HepG2 (cell line): ENCODE measurements around the gene ANO9. TPM values are rescaled to one million over a fixed set of nuclear protein-coding genes. Genes with fewer than 3 reads are reported as not detected.

Source experiments
- ATAC-seq: fragments of 200-7000 bp; cut with Tn5 transposase; 3 replicates; pipeline ENCODE4 v1.9.1; 2020; ENCODE audit warnings: mild to moderate bottlenecking, moderate library complexity
- BruUV-seq: library from RNA; stranded (reverse); fragments of 400-500 nt; replicated peaks from 2 replicates; lab custom pipeline; 2021; lab: Mats Ljungman, UMichigan
- CTCF ChIA-PET: fragments of 300-600 bp; formaldehyde crosslinking; extraction: SDS; loops from one replicate; lab custom pipeline; 2021; ENCODE audit warnings: low total read pairs, inconsistent platforms, low intra/inter-chr PET ratio; lab: Yijun Ruan, JAX
- POLR2A ChIA-PET: fragments of 350-600 bp; sonication (Branson Sonifier 250); formaldehyde crosslinking; loops from one replicate; lab custom pipeline; 2020; ENCODE audit warnings: antibody characterized with exemption, inconsistent platforms; lab: Yijun Ruan, JAX
- DNase-seq: peaks from one replicate; pipeline ENCODE4 v3.0.0-alpha.2; 2015; ENCODE audit warnings: low spot score
- FAIRE-seq: peaks from 3 replicates; lab custom pipeline; 2011; peaks lifted over from hg19 to GRCh38; lab: Jason Lieb, UNC
- H2AFZ ChIP-seq: one replicate; pipeline ENCODE4 v1.6.1; 2011; ENCODE audit warnings: low read length, inconsistent platforms
- H3K27ac ChIP-seq: fragments of 300-600 bp; 3 replicates; pipeline ENCODE4 v1.8.0; 2011; ENCODE audit warnings: mixed run types, mild to moderate bottlenecking, mixed read lengths, low read length, inconsistent platforms; ENCODE audit not compliant: insufficient read depth; ENCODE audit errors: extremely low read length
- H3K27me3 ChIP-seq, 2 experiments: fragments of 200-600 bp in 1 of 2; 2 replicates in 1 of 2; 3 replicates in 1 of 2; pipeline versions ENCODE4 v1.6.0 to v1.8.0; 2011; ENCODE audit warnings: low read length in 2 of 2, mild to moderate bottlenecking in 2 of 2, moderate library complexity in 2 of 2, inconsistent platforms in 1 of 2; ENCODE audit not compliant: insufficient read depth in 2 of 2, control insufficient read depth in 1 of 2
- H3K36me3 ChIP-seq, 2 experiments: fragments of 200-600 bp in 1 of 2; replicated peaks in 1 of 2; 2 replicates in 1 of 2; 3 replicates in 1 of 2; pipeline versions ENCODE4 v1.5.1 to v1.8.0; 2011; ENCODE audit warnings: low read length in 2 of 2, inconsistent platforms in 1 of 2; ENCODE audit not compliant: insufficient read depth in 2 of 2, control insufficient read depth in 1 of 2
- H3K4me1 ChIP-seq: 2 replicates; pipeline ENCODE4 v1.5.1; 2012; ENCODE audit warnings: low read length, inconsistent platforms; ENCODE audit not compliant: insufficient read depth
- H3K4me2 ChIP-seq: 2 replicates; pipeline ENCODE4 v1.6.0; 2011; ENCODE audit warnings: low read depth, low read length, inconsistent platforms
- H3K4me3 ChIP-seq, 3 experiments: fragments of 200-600 bp in 1 of 3; sonication (generic), shearing (Covaris generic) in 1 of 3; replicated peaks in 1 of 3; 2 replicates each; pipeline ENCODE4 v1.5.1; 2011 to 2016; ENCODE audit warnings: low read length in 3 of 3, inconsistent platforms in 2 of 3, low read depth in 2 of 3, mild to moderate bottlenecking in 2 of 3, control low read depth in 1 of 3, mixed read lengths in 1 of 3; ENCODE audit not compliant: insufficient read depth in 1 of 3
- H3K79me2 ChIP-seq: one replicate; pipeline ENCODE4 v1.6.1; 2011; ENCODE audit warnings: low read length, inconsistent platforms; ENCODE audit not compliant: insufficient read depth
- H3K9ac ChIP-seq: 2 replicates; pipeline ENCODE4 v1.6.0; 2011; ENCODE audit warnings: mild to moderate bottlenecking, low read depth, low read length, inconsistent platforms; ENCODE audit not compliant: insufficient read depth
- H3K9me3 ChIP-seq: 2 replicates; pipeline ENCODE4 v1.5.1; 2012; ENCODE audit warnings: mild to moderate bottlenecking, low read length
- H4K20me1 ChIP-seq: 2 replicates; pipeline ENCODE4 v1.6.0; 2011; ENCODE audit warnings: inconsistent platforms, mild to moderate bottlenecking, low read length, moderate library complexity; ENCODE audit not compliant: insufficient read depth
- CAMTA2 ChIP-seq: sonication (generic); formaldehyde crosslinking; IDR thresholded peaks from 2 replicates; pipeline ENCODE4 v1.4.0; 2020; ENCODE audit warnings: mild to moderate bottlenecking, missing genetic modification reagents, borderline replicate concordance
- CCDC6 ChIP-seq: sonication (generic); formaldehyde crosslinking; IDR thresholded peaks from 2 replicates; pipeline ENCODE4 v1.8.1; 2022; ENCODE audit warnings: mild to moderate bottlenecking, missing genetic modification reagents, moderate library complexity
- DPF2 ChIP-seq: sonication (generic); formaldehyde crosslinking; IDR thresholded peaks from 2 replicates; pipeline ENCODE4 v1.4.0; 2020; ENCODE audit warnings: mild to moderate bottlenecking, low read depth, missing genetic modification reagents, borderline replicate concordance
- EEA1 ChIP-seq: sonication (generic); formaldehyde crosslinking; IDR thresholded peaks from 2 replicates; pipeline ENCODE4 v1.5.1; 2020; ENCODE audit warnings: mild to moderate bottlenecking, missing genetic modification reagents, borderline replicate concordance
- FOXK1 ChIP-seq: sonication (generic); formaldehyde crosslinking; IDR thresholded peaks from 2 replicates; pipeline ENCODE4 v1.4.0; 2020; ENCODE audit warnings: low read depth, missing genetic modification reagents, borderline replicate concordance
- FOXM1 ChIP-seq: sonication (generic); formaldehyde crosslinking; IDR thresholded peaks from 2 replicates; pipeline ENCODE4 v1.5.0; 2020; ENCODE audit warnings: missing genetic modification reagents
- KLF12 ChIP-seq: sonication (generic); formaldehyde crosslinking; IDR thresholded peaks from 2 replicates; pipeline ENCODE4 v1.4.0; 2020; ENCODE audit warnings: missing genetic modification reagents, borderline replicate concordance
- KLF15 ChIP-seq: sonication (generic); formaldehyde crosslinking; IDR thresholded peaks from 2 replicates; pipeline ENCODE4 v1.8.1; 2023; ENCODE audit warnings: borderline replicate concordance, mild to moderate bottlenecking, inconsistent platforms, missing genetic modification reagents, mixed read lengths
- POLR2AphosphoS5 ChIP-seq: IDR thresholded peaks from 2 replicates; pipeline ENCODE4 v1.6.1; 2012; ENCODE audit warnings: low read depth, low read length
- POLR2G ChIP-seq: fragments of 200-400 bp; formaldehyde crosslinking; IDR thresholded peaks from 2 replicates; pipeline ENCODE4 v1.6.1; 2018; ENCODE audit warnings: mild to moderate bottlenecking, low read depth, low read length, moderate library complexity
- RNF2 ChIP-seq: fragments of 450-650 bp; conservative IDR thresholded peaks from 2 replicates; pipeline ENCODE4 v1.6.1; 2016; ENCODE audit warnings: low read depth
- RXRA ChIP-seq: sonication (generic); formaldehyde crosslinking; IDR thresholded peaks from 2 replicates; pipeline ENCODE4 v1.5.1; 2020; ENCODE audit warnings: missing genetic modification reagents
- ZFP36 ChIP-seq: fragments of 150-350 bp; IDR thresholded peaks from 2 replicates; pipeline ENCODE4 v1.6.1; 2018; ENCODE audit warnings: borderline replicate concordance, low read length, low read depth; ENCODE audit not compliant: partially characterized antibody
- ZNF335 ChIP-seq: sonication (generic); formaldehyde crosslinking; IDR thresholded peaks from 2 replicates; pipeline ENCODE4 v1.4.0; 2020; ENCODE audit warnings: missing genetic modification reagents
- ZNF501 ChIP-seq: sonication (generic); formaldehyde crosslinking; IDR thresholded peaks from 2 replicates; pipeline ENCODE4 v1.5.1; 2020; ENCODE audit warnings: mild to moderate bottlenecking, moderate library complexity, missing genetic modification reagents
- ZNF713 ChIP-seq: sonication (generic); formaldehyde crosslinking; IDR thresholded peaks from 2 replicates; pipeline ENCODE4 v1.4.0; 2020; ENCODE audit warnings: mild to moderate bottlenecking, missing genetic modification reagents
- ZNF773 ChIP-seq: sonication (generic); formaldehyde crosslinking; IDR thresholded peaks from 2 replicates; pipeline ENCODE4 v1.4.0; 2020; ENCODE audit warnings: missing genetic modification reagents, borderline replicate concordance
- WGBS: methylation state at CpG from one replicate; pipeline ENCODE4 v1.1.6; 2017; ENCODE audit warnings: low lambda C conversion rate; 5-methylcytosine and 5-hydroxymethylcytosine counted together
- in situ Hi-C: cut with HindIII; loops from 2 replicates; pipeline ENCODE4 v1.10.0; 2017; ENCODE audit warnings: low pct_unique_long_range_greater_than_20kb; ENCODE audit not compliant: extremely low pct_ligation_motif_present
- intact Hi-C: fragments of 100-400 bp; cut with micrococcal nuclease; formaldehyde crosslinking; loops from one replicate; pipeline ENCODE4 v1.10.0; 2022; ENCODE audit not compliant: unreplicated experiment
- polyA plus RNA-seq, 8 experiments: library from polyadenylated mRNA; depleted of rRNA in 3 of 8; stranded (reverse) in 7 of 8; unstranded in 1 of 8; fragments of >200 nt; fragmentation: Illumina TruSeq in 4 of 8; extraction: Trizol in 4 of 8; gene quantifications; 2 replicates each; pipeline versions ENCODE4 v1.2.1 to v1.2.3, GENCODE V29; 2011 to 2016; ENCODE audit warnings: low read depth in 4 of 8, missing spikeins in 1 of 8, mixed read lengths in 1 of 8; ENCODE audit not compliant: insufficient read depth in 1 of 8
- total RNA-seq, 5 experiments: library from RNA; depleted of rRNA; stranded (reverse); fragments of >200 nt; fragmentation: Illumina TruSeq; extraction: Trizol; gene quantifications; 2 replicates each; pipeline ENCODE4 v1.2.3, GENCODE V29; 2016; ENCODE audit warnings: low read depth in 1 of 5
- TF ChIP-seq, protein P1 (sequence below): IDR thresholded peaks from 2 replicates; pipeline ENCODE4 v1.6.1; 2016; ENCODE audit warnings: low read depth, borderline replicate concordance
- TF ChIP-seq, protein P2 (sequence below): sonication (generic); formaldehyde crosslinking; IDR thresholded peaks from 2 replicates; pipeline ENCODE4 v1.8.0; 2022; ENCODE audit warnings: missing genetic modification reagents, low read depth, mild to moderate bottlenecking, borderline replicate concordance

Gene ANO9
- total and polyA plus RNA-seq, 2 of the 13 experiments (the other 11 are each of a cell fraction or from before 2014, with no cell fraction given): 8.9 to 14.3 TPM

DNA sequence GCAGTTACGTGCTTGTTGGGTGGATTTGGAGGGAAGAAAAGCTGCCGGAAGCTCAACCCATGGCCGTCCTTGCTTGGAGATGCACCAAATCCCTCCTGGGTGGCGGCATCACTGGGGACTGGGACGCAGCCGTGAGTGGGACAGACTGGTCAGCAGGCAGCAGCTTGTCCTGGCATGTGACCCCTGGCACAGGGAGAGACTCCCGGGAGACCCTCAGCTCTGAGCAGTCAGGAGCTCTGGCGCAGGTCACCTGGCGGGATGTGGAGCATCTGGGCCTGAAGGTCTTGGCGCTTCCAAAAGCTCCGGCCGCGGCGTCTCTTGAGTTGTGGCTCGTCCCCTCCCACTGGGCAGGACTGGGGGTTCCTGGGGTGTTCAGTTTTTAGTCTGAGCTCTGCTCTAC, 34.6 kb upstream of the ANO9 start:
- FAIRE-seq (no peak), DNase-seq (no peak), ATAC-seq (no peak)
- Histone ChIP-seq H3K9me3 (no peaks in the 10 kb centered on the region), H2AFZ (no peak overlapping the region), H3K9ac (no peak overlapping the region), H3K27ac (no peak overlapping the region), H4K20me1 (no peaks in the 10 kb centered on the region), H3K36me3 (peaks cover 1 to 8% of the 10 kb centered on the region in 2 experiments; a peak in 3 of 5 replicates), H3K4me2 (no peak overlapping the region), H3K4me3 (no peak overlapping the region), H3K79me2 (peaks cover 13% of the 10 kb centered on the region), H3K4me1 (no peaks in the 10 kb centered on the region), H3K27me3 (no peaks in the 10 kb centered on the region)
- intact Hi-C loops: no loop called here
- CTCF ChIA-PET: no interaction called here
- in situ Hi-C loops: no loop called here
- no TSS peak for BruUV-seq
- POLR2A ChIA-PET: no interaction called here
- WGBS: 98% methylated on average over 6 of the region's 15 CpGs
- TF ChIP-seq ZNF773 (CRISPR knock-in tag): no peak
- TF ChIP-seq RNF2: no peak
- no peak for TF ChIP-seq CCDC6 (CRISPR knock-in tag)
- no peak for TF ChIP-seq KLF12 (CRISPR knock-in tag)
- no peak for TF ChIP-seq ZFP36
- no peak for TF ChIP-seq POLR2AphosphoS5
- TF ChIP-seq KLF15 (CRISPR knock-in tag): no peak
- TF ChIP-seq ZNF713: no peak
- TF ChIP-seq ZNF335 (CRISPR knock-in tag): no peak

DNA sequence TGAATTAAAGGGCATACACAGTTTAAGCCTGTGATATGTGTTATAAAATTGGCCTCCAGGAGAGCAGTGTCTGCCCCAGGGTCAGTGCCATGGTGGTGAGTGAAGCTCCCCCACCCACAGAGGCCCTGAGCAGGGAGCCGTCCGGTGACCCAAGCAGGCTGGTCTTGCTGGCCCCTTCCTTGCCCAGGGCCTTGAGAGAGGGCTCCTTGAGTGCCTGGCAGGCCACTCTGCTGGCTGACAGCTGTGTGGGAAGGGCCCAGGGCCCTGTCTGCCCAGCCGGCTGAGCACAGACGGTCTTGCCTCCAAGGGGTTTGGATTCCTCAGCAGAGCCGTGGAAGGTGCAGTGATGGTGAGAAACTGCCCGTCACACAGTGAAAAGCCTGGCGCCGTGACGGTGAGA, 34.1 kb upstream of the ANO9 start:
- Histone ChIP-seq H2AFZ (no peak overlapping the region), H3K36me3 (peaks cover 1 to 8% of the 10 kb centered on the region in 2 experiments; a peak in 3 of 5 replicates), H3K4me2 (no peak overlapping the region), H3K79me2 (peaks cover 13% of the 10 kb centered on the region), H3K4me1 (no peaks in the 10 kb centered on the region), H3K4me3 (no peak overlapping the region), H3K27ac (no peak overlapping the region), H3K27me3 (no peaks in the 10 kb centered on the region), H4K20me1 (no peaks in the 10 kb centered on the region), H3K9me3 (no peaks in the 10 kb centered on the region), H3K9ac (no peak overlapping the region)
- DNase-seq (no peak), ATAC-seq (no peak), FAIRE-seq (no peak)
- ChIA-PET CTCF (no interaction called here), POLR2A (no interaction called here)
- WGBS: 96% methylated on average over 8 of the region's 9 CpGs
- in situ Hi-C loops (no loop called here), intact Hi-C loops (no loop called here)
- BruUV-seq: no TSS peak
- TF ChIP-seq CAMTA2 (CRISPR knock-in tag) (no peak), FOXM1 (CRISPR knock-in tag) (no peak), EEA1 (CRISPR knock-in tag) (no peak), POLR2G (no peak), DPF2 (CRISPR knock-in tag) (no peak), RXRA (CRISPR knock-in tag) (no peak), FOXK1 (CRISPR knock-in tag) (no peak), ZNF501 (CRISPR knock-in tag) (no peak)
- TF ChIP-seq, protein P1, sequence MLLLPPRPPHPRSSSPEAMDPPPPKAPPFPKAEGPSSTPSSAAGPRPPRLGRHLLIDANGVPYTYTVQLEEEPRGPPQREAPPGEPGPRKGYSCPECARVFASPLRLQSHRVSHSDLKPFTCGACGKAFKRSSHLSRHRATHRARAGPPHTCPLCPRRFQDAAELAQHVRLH (CRISPR knock-in tag): no peak
- TF ChIP-seq, protein P2, sequence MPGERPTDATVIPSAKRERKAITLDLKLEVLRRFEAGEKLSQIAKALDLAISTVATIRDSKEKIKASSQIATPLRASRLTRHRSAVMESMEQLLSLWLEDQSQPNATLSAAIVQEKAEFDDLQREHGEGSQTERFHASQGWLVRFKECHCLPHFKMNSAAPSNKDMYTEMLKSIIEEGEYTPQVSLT (CRISPR knock-in tag): no peak
